Trophoblast cell (in vitro differentiated cells and primary cell): ENCODE results near the gene HIP1R. TPM values are rescaled to one million over a fixed set of nuclear protein-coding genes. Genes with fewer than 3 reads are reported as not detected.

Source experiments
- DNase-seq, 2 donors: peaks; one replicate each; pipeline ENCODE4 v3.0.0-alpha.2; 2016
- H2AFZ ChIP-seq: 2 replicates; pipeline ENCODE4 v1.6.1; 2013; ENCODE audit warnings: low read length, moderate library complexity, mild to moderate bottlenecking; ENCODE audit not compliant: insufficient read depth, poor library complexity
- H2AK5ac ChIP-seq: 2 replicates; pipeline ENCODE4 v1.6.1; 2013; ENCODE audit warnings: mild to moderate bottlenecking, low read length
- H2BK120ac ChIP-seq: 2 replicates; pipeline ENCODE4 v1.6.1; 2013; ENCODE audit warnings: low read length, mild to moderate bottlenecking, moderate library complexity; ENCODE audit not compliant: insufficient read depth, poor library complexity
- H2BK12ac ChIP-seq: 2 replicates; pipeline ENCODE4 v1.6.1; 2013; ENCODE audit warnings: mild to moderate bottlenecking, low read length, moderate library complexity
- H2BK5ac ChIP-seq: 2 replicates; pipeline ENCODE4 v1.6.1; 2013; ENCODE audit warnings: low read length, low read depth, moderate library complexity, mild to moderate bottlenecking; ENCODE audit not compliant: poor library complexity
- H3K14ac ChIP-seq: 2 replicates; pipeline ENCODE4 v1.6.1; 2013; ENCODE audit warnings: mild to moderate bottlenecking, low read length
- H3K18ac ChIP-seq: 2 replicates; pipeline ENCODE4 v1.6.1; 2013; ENCODE audit warnings: mild to moderate bottlenecking, low read length
- H3K23ac ChIP-seq: 2 replicates; pipeline ENCODE4 v1.6.1; 2013; ENCODE audit warnings: low read length
- H3K27ac ChIP-seq: 2 replicates; pipeline ENCODE4 v1.5.1; 2013; ENCODE audit warnings: low read depth, mild to moderate bottlenecking, inconsistent platforms, low read length, moderate library complexity
- H3K27me3 ChIP-seq: 2 replicates; pipeline ENCODE4 v1.6.1; 2013; ENCODE audit warnings: inconsistent platforms, mild to moderate bottlenecking, low read length, moderate library complexity; ENCODE audit not compliant: insufficient read depth
- H3K36me3 ChIP-seq, 2 experiments: 1 replicate in 1 of 2; 2 replicates in 1 of 2; pipeline ENCODE4 v1.6.1; 2013; ENCODE audit warnings: low read length in 2 of 2, mild to moderate bottlenecking in 2 of 2, moderate library complexity in 1 of 2; ENCODE audit not compliant: insufficient read depth in 2 of 2, control insufficient read depth in 1 of 2
- H3K4ac ChIP-seq: 2 replicates; pipeline ENCODE4 v1.6.1; 2013; ENCODE audit warnings: low read depth, mild to moderate bottlenecking, low read length, moderate library complexity
- H3K4me1 ChIP-seq, 2 experiments: 1 replicate in 1 of 2; 2 replicates in 1 of 2; pipeline ENCODE4 v1.6.1; 2013; ENCODE audit warnings: low read length in 2 of 2, mild to moderate bottlenecking in 2 of 2, moderate library complexity in 1 of 2; ENCODE audit not compliant: insufficient read depth in 2 of 2, control insufficient read depth in 1 of 2
- H3K4me2 ChIP-seq: 2 replicates; pipeline ENCODE4 v1.6.1; 2013; ENCODE audit warnings: inconsistent platforms, mild to moderate bottlenecking, low read length, moderate library complexity
- H3K4me3 ChIP-seq: 2 replicates; pipeline ENCODE4 v1.5.1; 2013; ENCODE audit warnings: mild to moderate bottlenecking, low read depth, low read length, inconsistent platforms
- H3K79me1 ChIP-seq: one replicate; pipeline ENCODE4 v1.6.1; 2013; ENCODE audit warnings: low read length
- H3K79me2 ChIP-seq: 2 replicates; pipeline ENCODE4 v1.6.1; 2013; ENCODE audit warnings: low read length, mild to moderate bottlenecking; ENCODE audit not compliant: control insufficient read depth, insufficient read depth, poor library complexity
- H3K9ac ChIP-seq: 2 replicates; pipeline ENCODE4 v1.6.1; 2013; ENCODE audit warnings: mild to moderate bottlenecking, low read length
- H3K9me3 ChIP-seq: 2 replicates; pipeline ENCODE4 v1.6.1; 2013; ENCODE audit warnings: low read depth, mild to moderate bottlenecking, control low read depth, inconsistent platforms, low read length; ENCODE audit not compliant: insufficient read depth
- H4K12ac ChIP-seq: 2 replicates; pipeline ENCODE4 v1.6.1; 2013; ENCODE audit warnings: low read depth, mild to moderate bottlenecking, low read length, moderate library complexity
- H4K8ac ChIP-seq: 2 replicates; pipeline ENCODE4 v1.6.1; 2013; ENCODE audit warnings: low read depth, mild to moderate bottlenecking, low read length, moderate library complexity
- H4K91ac ChIP-seq: one replicate; pipeline ENCODE4 v1.6.1; 2013; ENCODE audit warnings: low read depth, mild to moderate bottlenecking, low read length, moderate library complexity
- WGBS: extraction: QIAGEN DNeasy Blood & Tissue Kit; methylation state at CpG from one replicate; pipeline ENCODE4 v1.1.7; 2013; ENCODE audit warnings: missing lambda C conversion rate; ENCODE audit not compliant: insufficient read length, insufficient coverage; ENCODE audit errors: extremely low coverage; 5-methylcytosine and 5-hydroxymethylcytosine counted together
- polyA plus RNA-seq: library from polyadenylated mRNA; stranded (reverse); fragments of 200-250 nt; gene quantifications from 2 replicates; pipeline ENCODE4 v1.2.3, GENCODE V29; 2013

The HIP1R gene
- 12.5 and 13.0 TPM in 2 replicates for polyA plus RNA-seq

DNA sequence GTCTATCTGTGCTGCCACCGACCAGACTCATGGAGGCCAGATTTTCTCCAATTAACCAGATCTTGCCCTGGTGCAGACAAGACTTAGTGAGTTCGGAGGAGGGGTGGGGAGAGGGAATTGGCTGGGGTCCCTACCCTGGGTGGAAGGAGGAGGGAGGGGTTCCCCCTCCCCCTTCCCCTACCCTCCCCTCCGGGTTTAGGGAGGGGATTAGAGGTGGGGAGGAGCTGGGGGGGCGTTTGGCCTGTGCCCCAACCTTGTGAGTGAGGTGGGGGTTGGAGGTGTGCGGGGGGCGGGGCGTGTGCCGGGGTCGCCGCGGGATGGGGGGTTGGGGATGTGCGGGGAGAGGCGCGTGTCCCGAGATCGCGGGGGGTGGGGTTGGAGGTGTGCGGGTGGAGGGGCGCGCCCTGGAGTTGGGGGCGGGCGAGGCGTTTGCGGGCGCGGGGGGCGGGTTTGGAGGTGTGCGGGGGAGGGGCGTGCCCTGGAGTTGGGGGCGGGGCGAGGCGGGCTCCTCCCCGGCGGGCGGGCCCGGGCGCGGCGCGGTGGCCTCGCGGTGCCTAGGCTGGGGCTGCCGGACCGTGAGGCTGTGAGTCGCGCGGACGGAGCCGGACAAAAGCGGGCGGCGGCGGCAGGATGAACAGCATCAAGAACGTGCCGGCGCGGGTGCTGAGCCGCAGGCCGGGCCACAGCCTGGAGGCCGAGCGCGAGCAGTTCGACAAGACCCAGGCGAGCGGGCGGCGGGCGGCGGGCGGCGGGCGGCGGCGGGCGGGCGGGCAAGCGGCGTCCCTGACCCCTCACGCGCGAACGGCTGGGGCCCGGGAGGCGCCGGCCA lies at the start of gene HIP1R:
TSS of gene HIP1R (plus strand) at position 537 of the 829 bp plus-strand sequence. CDS start at position 631, 94 bp downstream.
- no peak within 1 kb of the TSS for H2BK5ac ChIP-seq
- peak within 1 kb of the TSS; percentile 91 for H3K18ac ChIP-seq
- no peak within 1 kb of the TSS for H3K4ac ChIP-seq
- H4K91ac ChIP-seq = peak within 1 kb of the TSS; percentile 70
- H2BK12ac ChIP-seq = no peak within 1 kb of the TSS
- no peak within 1 kb of the TSS for H3K27ac ChIP-seq
- no peaks in the 10 kb centered on the region for H3K36me3 ChIP-seq
- no CpG with 5 or more reads among the region's 85 CpGs for WGBS
- H3K9ac ChIP-seq = peak within 1 kb of the TSS; percentile 31
- peaks cover 2% of the 10 kb centered on the region for H3K79me2 ChIP-seq
- DNase-seq = peak; percentile 72 to 80
- peak within 1 kb of the TSS; percentile 84 for H3K4me2 ChIP-seq
- H3K14ac ChIP-seq = no peak within 1 kb of the TSS
- no peaks in the 10 kb centered on the region for H3K9me3 ChIP-seq
- H3K27me3 ChIP-seq = no peaks in the 10 kb centered on the region
- no peak within 1 kb of the TSS for H2AK5ac ChIP-seq
- peaks cover 5% of the 10 kb centered on the region for H3K79me1 ChIP-seq
- peak within 1 kb of the TSS; percentile 82 for H2AFZ ChIP-seq
- H3K4me1 ChIP-seq = peaks cover 4 to 8% of the 10 kb centered on the region in 2 experiments
- peak within 1 kb of the TSS; percentile 93 for H4K8ac ChIP-seq
- H3K4me3 ChIP-seq = peak within 1 kb of the TSS; percentile 78
- no peak within 1 kb of the TSS for H2BK120ac ChIP-seq
- no peak within 1 kb of the TSS for H4K12ac ChIP-seq
- H3K23ac ChIP-seq = no peak within 1 kb of the TSS

- no peak overlapping the region for H3K27ac ChIP-seq
- no peak overlapping the region for H3K9ac ChIP-seq
- H3K79me1 ChIP-seq = peaks cover 2% of the 10 kb centered on the region
- no peak overlapping the region for H3K4ac ChIP-seq
- no peak overlapping the region for H3K4me3 ChIP-seq
- no peaks in the 10 kb centered on the region for H3K79me2 ChIP-seq
- no peak overlapping the region for H2AFZ ChIP-seq
- no peak overlapping the region for H3K14ac ChIP-seq
- H3K36me3 ChIP-seq = no peaks in the 10 kb centered on the region
- no peak overlapping the region for H2AK5ac ChIP-seq
- no peak overlapping the region for H2BK12ac ChIP-seq
- H4K8ac ChIP-seq = no peak overlapping the region
- no CpG with 5 or more reads among the region's 7 CpGs for WGBS
- H3K27me3 ChIP-seq = no peaks in the 10 kb centered on the region
- no peaks in the 10 kb centered on the region for H3K9me3 ChIP-seq
- no peak overlapping the region for H2BK120ac ChIP-seq
- no peak overlapping the region for H3K4me2 ChIP-seq
- no peak for DNase-seq
- no peak overlapping the region for H3K18ac ChIP-seq
- no peak overlapping the region for H4K91ac ChIP-seq
- no peak overlapping the region for H4K12ac ChIP-seq
- no peaks in the 10 kb centered on the region for H3K4me1 ChIP-seq
- no peak overlapping the region for H2BK5ac ChIP-seq
- H3K23ac ChIP-seq = no peak overlapping the region
Measured at GRCh38 chr12:122785503-122785902, 49.8 kb upstream of the HIP1R start.

DNA sequence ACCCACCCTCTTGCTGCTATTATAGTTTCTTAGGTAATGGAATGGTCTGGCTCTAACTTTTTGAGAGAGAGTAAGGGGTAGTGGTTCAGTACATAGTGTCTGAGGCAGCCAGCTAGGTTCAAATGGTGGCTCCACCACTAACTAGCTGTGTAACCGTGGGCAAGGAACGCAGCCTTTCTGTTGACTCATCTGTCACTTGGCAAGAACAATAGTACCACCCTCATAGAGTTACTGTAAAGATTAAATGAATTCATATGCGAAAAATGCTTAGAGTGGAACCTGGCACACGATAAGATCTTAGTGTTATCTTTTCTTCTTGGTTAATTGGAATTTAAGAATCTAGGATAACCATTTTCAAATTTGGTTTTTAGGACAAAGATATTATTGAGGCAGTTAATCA lies 46.9 kb upstream of the HIP1R start:
- Histone ChIP-seq H4K8ac (no peak overlapping the region), H3K79me2 (no peaks in the 10 kb centered on the region), H2BK12ac (no peak overlapping the region), H4K91ac (no peak overlapping the region), H3K4me3 (no peak overlapping the region), H3K4ac (no peak overlapping the region), H2AFZ (no peak overlapping the region), H2BK5ac (no peak overlapping the region), H4K12ac (no peak overlapping the region), H3K4me1 (no peaks in the 10 kb centered on the region), H3K9me3 (no peaks in the 10 kb centered on the region), H3K27ac (no peak overlapping the region), H3K14ac (no peak overlapping the region), H3K4me2 (no peak overlapping the region), H3K9ac (no peak overlapping the region), H3K36me3 (no peaks in the 10 kb centered on the region), H3K27me3 (no peaks in the 10 kb centered on the region), H3K18ac (no peak overlapping the region), H3K23ac (no peak overlapping the region), H2AK5ac (no peak overlapping the region), H2BK120ac (no peak overlapping the region), H3K79me1 (peaks cover 2% of the 10 kb centered on the region)
- no CpG with 5 or more reads among the region's 4 CpGs for WGBS
- DNase-seq = peak; percentile 73 to 86

DNA sequence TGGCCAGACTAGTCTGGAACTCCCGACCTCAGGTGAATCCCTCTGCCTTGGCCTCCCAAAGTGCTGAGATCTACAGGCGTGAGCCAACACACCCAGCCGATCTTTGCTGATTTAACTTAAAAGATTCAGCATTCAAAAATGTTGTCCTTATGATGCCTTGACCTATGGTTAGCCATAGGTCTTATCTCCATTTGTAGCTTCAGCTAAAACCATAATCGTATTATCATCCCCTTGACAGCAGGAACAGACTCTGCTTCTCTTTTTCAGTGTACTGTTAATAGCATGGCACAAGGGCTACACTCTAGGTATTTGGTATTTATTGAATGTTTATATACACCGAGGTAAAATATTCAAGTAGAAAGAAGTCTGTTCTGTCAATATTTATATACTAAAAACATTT lies 45.6 kb upstream of the HIP1R start:
- H3K36me3 ChIP-seq = no peaks in the 10 kb centered on the region
- H3K4me3 ChIP-seq = no peak overlapping the region
- H4K12ac ChIP-seq = no peak overlapping the region
- H2BK5ac ChIP-seq = no peak overlapping the region
- H3K14ac ChIP-seq = no peak overlapping the region
- H3K79me1 ChIP-seq = peaks cover 2% of the 10 kb centered on the region
- H4K91ac ChIP-seq = no peak overlapping the region
- H4K8ac ChIP-seq = no peak overlapping the region
- no peak overlapping the region for H3K4ac ChIP-seq
- H3K4me1 ChIP-seq = no peaks in the 10 kb centered on the region
- H3K18ac ChIP-seq = no peak overlapping the region
- no peak overlapping the region for H3K27ac ChIP-seq
- H3K27me3 ChIP-seq = no peaks in the 10 kb centered on the region
- WGBS = no CpG with 5 or more reads among the region's 5 CpGs
- no peak overlapping the region for H3K4me2 ChIP-seq
- no peak overlapping the region for H3K9ac ChIP-seq
- H2AK5ac ChIP-seq = no peak overlapping the region
- H2BK12ac ChIP-seq = no peak overlapping the region
- no peaks in the 10 kb centered on the region for H3K9me3 ChIP-seq
- no peaks in the 10 kb centered on the region for H3K79me2 ChIP-seq
- peak; percentile 31 to 36 for DNase-seq
- H2BK120ac ChIP-seq = no peak overlapping the region
- no peak overlapping the region for H3K23ac ChIP-seq
- H2AFZ ChIP-seq = no peak overlapping the region
